A549 (cell line): ENCODE results near the gene GPD1L. TPM values are rescaled to one million over a fixed set of nuclear protein-coding genes. Genes with fewer than 3 reads are reported as not detected.

ENCODE experiments used
- ATAC-seq, 2 experiments: fragments of 200-7000 bp in 1 of 2; fragments of >200 bp in 1 of 2; cut with Nextera tagmentation in 1 of 2; cut with Tn5 transposase in 1 of 2; 3 replicates each; pipeline versions ENCODE4 v1.8.0 to v1.9.1; 2018 to 2020; ENCODE audit warnings: mild to moderate bottlenecking in 1 of 2, moderate library complexity in 1 of 2
- CTCF ChIA-PET: fragments of 300-600 bp; sonication (Branson Sonifier 250); formaldehyde crosslinking; extraction: SDS; loops from one replicate; lab custom pipeline; 2021; ENCODE audit warnings: antibody characterized with exemption, inconsistent platforms; lab: Yijun Ruan, JAX
- POLR2A ChIA-PET: fragments of 350-600 bp; formaldehyde crosslinking; extraction: SDS; loops from one replicate; lab custom pipeline; 2021; ENCODE audit warnings: antibody characterized with exemption, inconsistent platforms; lab: Yijun Ruan, JAX
- DNase-seq, 2 experiments: peaks; one replicate each; pipeline versions ENCODE4 v3.0.0 to v3.0.0-alpha.2; 2011 to 2016; ENCODE audit warnings: low read depth in 1 of 2, low spot score in 1 of 2
- FAIRE-seq: peaks from 2 replicates; lab custom pipeline; 2011; peaks lifted over from hg19 to GRCh38; lab: Jason Lieb, UNC
- H3K27ac ChIP-seq, 2 experiments: fragments of >200 bp; sonication (Bioruptor Twin); formaldehyde crosslinking; 3 replicates each; pipeline ENCODE4 v1.5.1; 2016 to 2017
- H3K4me1 ChIP-seq: fragments of >200 bp; sonication (Bioruptor Twin); formaldehyde crosslinking; 3 replicates; pipeline ENCODE4 v1.6.1; 2016
- H3K4me2 ChIP-seq: fragments of >200 bp; sonication (Bioruptor Twin); formaldehyde crosslinking; 3 replicates; pipeline ENCODE4 v1.6.1; 2016
- H3K4me3 ChIP-seq: fragments of >200 bp; sonication (Bioruptor Twin); formaldehyde crosslinking; 3 replicates; pipeline ENCODE4 v1.5.1; 2016
- H3K9me3 ChIP-seq: fragments of >200 bp; sonication (Bioruptor Twin); formaldehyde crosslinking; 3 replicates; pipeline ENCODE4 v1.6.1; 2016
- CBX8 ChIP-seq: fragments of 200-600 bp; sonication (generic); IDR thresholded peaks from 2 replicates; pipeline ENCODE4 v1.6.1; 2016
- CHD2 ChIP-seq: fragments of 150-350 bp; IDR thresholded peaks from 2 replicates; pipeline ENCODE4 v1.6.1; 2014; ENCODE audit warnings: low read length; ENCODE audit not compliant: partially characterized antibody
- EHMT2 ChIP-seq: fragments of 200-600 bp; sonication (generic); IDR thresholded peaks from 2 replicates; pipeline ENCODE4 v1.6.1; 2016; ENCODE audit warnings: antibody characterized with exemption, low read depth, mild to moderate bottlenecking, moderate library complexity
- HEYL ChIP-seq: fragments of 250-450 bp; sonication (Bioruptor Pico); IDR thresholded peaks from 2 replicates; pipeline ENCODE4 v1.8.0; 2021; ENCODE audit warnings: mild to moderate bottlenecking, moderate library complexity
- HOXA7 ChIP-seq: fragments of 250-450 bp; sonication (Bioruptor Pico); IDR thresholded peaks from 2 replicates; pipeline ENCODE4 v1.5.0; 2020; ENCODE audit warnings: mild to moderate bottlenecking, moderate library complexity
- HOXB13 ChIP-seq: fragments of 250-450 bp; sonication (Bioruptor Pico); IDR thresholded peaks from 2 replicates; pipeline ENCODE4 v1.5.0; 2020; ENCODE audit warnings: low read depth, mild to moderate bottlenecking, moderate library complexity
- KDM1A ChIP-seq: fragments of 200-600 bp; sonication (generic); IDR thresholded peaks from 2 replicates; pipeline ENCODE4 v1.6.1; 2016; ENCODE audit warnings: low read depth, mild to moderate bottlenecking
- NFE2L2 ChIP-seq: fragments of 150-350 bp; conservative IDR thresholded peaks from 2 replicates; pipeline ENCODE4 v1.6.1; 2014; ENCODE audit warnings: low read length
- POLR2AphosphoS2 ChIP-seq: conservative IDR thresholded peaks from 2 replicates; pipeline ENCODE4 v1.6.1; 2012; ENCODE audit warnings: low read length, improper control_type of control experiment, inconsistent platforms
- RNF2 ChIP-seq: fragments of 200-600 bp; sonication (generic); IDR thresholded peaks from 2 replicates; pipeline ENCODE4 v1.6.1; 2016; ENCODE audit warnings: low read depth, mild to moderate bottlenecking, antibody characterized with exemption, moderate library complexity, borderline replicate concordance
- SREBF2 ChIP-seq: fragments of 450-650 bp; IDR thresholded peaks from 2 replicates; pipeline ENCODE4 v1.6.1; 2014; ENCODE audit warnings: mild to moderate bottlenecking, moderate library complexity
- ZC3H11A ChIP-seq: fragments of 450-650 bp; IDR thresholded peaks from 2 replicates; pipeline ENCODE4 v1.6.1; 2014; ENCODE audit warnings: antibody characterized with exemption, mild to moderate bottlenecking
- ZFP36 ChIP-seq: fragments of 450-650 bp; IDR thresholded peaks from 2 replicates; pipeline ENCODE4 v1.6.1; 2014; ENCODE audit warnings: borderline replicate concordance; ENCODE audit not compliant: partially characterized antibody
- ZNF302 ChIP-seq: fragments of 250-450 bp; sonication (Bioruptor Pico); IDR thresholded peaks from 2 replicates; pipeline ENCODE4 v1.9.0; 2021; ENCODE audit warnings: inconsistent platforms, mild to moderate bottlenecking, moderate library complexity
- WGBS: methylation state at CpG from one replicate; pipeline ENCODE4 v1.1.6; 2017; ENCODE audit errors: missing lambda C conversion rate; 5-methylcytosine and 5-hydroxymethylcytosine counted together
- polyA plus RNA-seq, 4 experiments: library from polyadenylated mRNA; depleted of rRNA in 3 of 4; stranded (reverse); fragments of >200 nt; fragmentation: RNase III in 1 of 4; extraction: RNeasy Plus Mini Kit Qiagen cat#74134 plus additional on column Dnase treatment in 1 of 4; gene quantifications; 2 replicates in 3 of 4; 3 replicates in 1 of 4; pipeline ENCODE4 v1.2.3, GENCODE V29; 2011 to 2017
- TF ChIP-seq, protein P1 (sequence below): IDR thresholded peaks from 2 replicates; pipeline ENCODE4 v1.6.1; 2012
- TF ChIP-seq, protein P2 (sequence below): fragments of 250-450 bp; sonication (Bioruptor Pico); IDR thresholded peaks from 2 replicates; pipeline ENCODE4 v1.5.0; 2021; ENCODE audit warnings: mild to moderate bottlenecking, moderate library complexity, borderline replicate concordance
- TF ChIP-seq, protein P3 (sequence below): IDR thresholded peaks from 2 replicates; pipeline ENCODE4 v1.6.1; 2012

Gene GPD1L
- polyA plus RNA-seq, 2 of the 4 experiments (the other 2 are of a cell fraction) = 13.6 to 31.0 TPM

DNA sequence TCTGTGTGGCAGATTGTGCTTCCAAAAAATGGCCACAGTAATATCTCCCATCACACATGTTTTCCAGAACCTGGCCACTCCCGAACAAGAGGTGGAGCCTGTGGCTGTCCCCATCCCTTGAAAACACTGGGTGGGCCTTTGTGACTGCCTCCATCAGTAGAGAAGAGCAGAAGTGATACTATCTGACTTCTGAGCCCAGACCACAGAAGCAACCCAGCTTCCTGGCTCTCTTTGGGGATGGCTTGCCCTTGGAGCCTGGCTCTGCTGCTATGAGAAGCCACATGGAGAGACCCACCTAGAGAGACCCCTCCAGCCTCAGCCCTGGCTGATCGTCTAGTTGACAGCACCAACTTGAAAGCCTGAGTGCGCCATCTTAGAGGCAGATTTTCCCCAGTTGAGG, 92.3 kb downstream of the GPD1L start:
- ChIA-PET CTCF (interaction anchor here (1.5 to 2.7 kb wide), 3 partner anchors 9 to 23 kb away, joined by 3 to 12 read pairs (median 6); no protein-coding TSS in a partner anchor), POLR2A (no interaction called here)
- 69% methylated on average over 3 of the region's 3 CpGs for WGBS
- ATAC-seq (no peak), DNase-seq (no peak), FAIRE-seq (no peak)
- TF ChIP-seq, protein P1, sequence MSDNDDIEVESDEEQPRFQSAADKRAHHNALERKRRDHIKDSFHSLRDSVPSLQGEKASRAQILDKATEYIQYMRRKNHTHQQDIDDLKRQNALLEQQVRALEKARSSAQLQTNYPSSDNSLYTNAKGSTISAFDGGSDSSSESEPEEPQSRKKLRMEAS = no peak
- TF ChIP-seq ZNF302 (CRISPR knock-in tag) (no peak), RNF2 (no peak), POLR2AphosphoS2 (no peak), ZFP36 (no peak)
- Histone ChIP-seq H3K27ac (no peak overlapping the region), H3K4me2 (no peak overlapping the region), H3K4me1 (peaks cover 3% of the 10 kb centered on the region; the same call in 1 of the 3 replicates), H3K4me3 (no peak overlapping the region), H3K9me3 (no peaks in the 10 kb centered on the region)

DNA sequence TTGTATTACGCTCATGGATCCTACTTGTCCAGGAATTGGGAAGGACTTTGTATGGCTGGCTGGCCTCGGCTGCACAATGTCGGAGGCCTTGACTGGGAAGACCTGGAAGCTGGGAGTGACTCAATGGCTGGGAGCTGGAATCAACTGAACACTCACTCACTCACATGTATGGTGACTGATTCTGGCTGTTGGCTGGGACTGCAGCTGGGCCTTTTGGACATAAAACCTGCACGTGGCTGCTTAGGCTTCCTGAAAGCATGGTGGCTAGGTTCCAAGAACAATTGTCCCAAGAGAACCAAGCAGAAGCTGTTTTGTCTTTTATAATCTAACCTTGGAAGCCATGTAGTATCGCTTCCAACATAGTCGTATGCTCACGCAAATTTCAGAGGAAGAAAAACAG, 94.1 kb downstream of the GPD1L start:
- POLR2A ChIA-PET = no interaction called here
- no peak; a peak in 1 of 6 replicates for ATAC-seq
- H3K4me2 ChIP-seq = no peak overlapping the region
- no peak overlapping the region for H3K27ac ChIP-seq
- 67% methylated on average over 7 of the region's 7 CpGs for WGBS
- H3K4me1 ChIP-seq = peaks cover 3% of the 10 kb centered on the region; the same call in 1 of the 3 replicates
- DNase-seq = no peak
- no peak overlapping the region for H3K4me3 ChIP-seq
- CTCF ChIA-PET = interaction anchor here (0.5 to 2.7 kb wide), 3 partner anchors 22 to 267 kb away, joined by 3 to 12 read pairs (median 5); no protein-coding TSS in a partner anchor
- H3K9me3 ChIP-seq = no peaks in the 10 kb centered on the region
- FAIRE-seq = no peak
- TF ChIP-seq POLR2AphosphoS2 (no peak), HOXA7 (no peak), ZNF302 (CRISPR knock-in tag) (no peak), HOXB13 (CRISPR knock-in tag) (no peak), SREBF2 (no peak)
- TF ChIP-seq, protein P2, sequence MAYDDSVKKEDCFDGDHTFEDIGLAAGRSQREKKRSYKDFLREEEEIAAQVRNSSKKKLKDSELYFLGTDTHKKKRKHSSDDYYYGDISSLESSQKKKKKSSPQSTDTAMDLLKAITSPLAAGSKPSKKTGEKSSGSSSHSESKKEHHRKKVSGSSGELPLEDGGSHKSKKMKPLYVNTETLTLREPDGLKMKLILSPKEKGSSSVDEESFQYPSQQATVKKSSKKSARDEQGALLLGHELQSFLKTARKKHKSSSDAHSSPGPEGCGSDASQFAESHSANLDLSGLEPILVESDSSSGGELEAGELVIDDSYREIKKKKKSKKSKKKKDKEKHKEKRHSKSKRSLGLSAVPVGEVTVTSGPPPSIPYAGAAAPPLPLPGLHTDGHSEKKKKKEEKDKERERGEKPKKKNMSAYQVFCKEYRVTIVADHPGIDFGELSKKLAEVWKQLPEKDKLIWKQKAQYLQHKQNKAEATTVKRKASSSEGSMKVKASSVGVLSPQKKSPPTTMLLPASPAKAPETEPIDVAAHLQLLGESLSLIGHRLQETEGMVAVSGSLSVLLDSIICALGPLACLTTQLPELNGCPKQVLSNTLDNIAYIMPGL (CRISPR knock-in tag) = no peak
- TF ChIP-seq, protein P1 = no peak

DNA sequence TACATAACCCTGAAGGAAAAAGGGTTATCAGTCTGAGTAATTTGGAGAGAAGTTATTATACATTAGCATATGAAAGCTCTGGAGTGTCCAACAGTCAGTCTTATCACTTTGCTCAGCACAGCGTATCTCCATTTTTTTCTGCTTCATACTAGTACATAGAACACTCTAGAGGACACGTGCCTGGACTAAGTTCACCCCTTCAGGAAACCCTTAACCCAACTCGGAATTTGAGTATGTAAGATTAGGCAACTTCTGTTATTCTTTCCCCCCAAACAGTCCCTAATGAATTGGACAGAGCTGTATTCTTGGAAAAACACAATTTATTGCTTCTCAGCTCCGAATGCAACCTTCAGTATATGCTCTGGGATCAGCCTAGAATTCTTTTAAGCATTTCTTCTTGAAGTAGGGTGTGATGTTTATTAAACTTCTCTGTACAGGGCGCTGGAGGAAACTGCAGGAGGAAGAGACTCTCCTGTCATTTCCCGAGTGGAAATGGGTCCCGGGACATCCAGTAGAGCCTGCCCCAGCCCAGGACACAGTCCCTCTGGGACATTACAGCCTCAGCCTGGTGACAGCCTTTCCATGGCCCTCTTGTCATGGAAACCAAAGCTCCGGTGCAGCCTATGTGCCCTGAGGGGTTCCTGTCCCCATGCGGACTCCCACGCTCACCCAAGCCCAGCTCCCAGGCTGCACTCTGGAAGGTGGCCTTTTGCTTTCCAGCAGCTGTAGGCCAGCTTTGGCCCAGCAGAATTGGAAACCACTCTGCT, 94.8 kb downstream of the GPD1L start:
- H3K4me1 ChIP-seq = peaks cover 3% of the 10 kb centered on the region; the same call in 1 of the 3 replicates
- H3K4me2 ChIP-seq = no peak overlapping the region
- POLR2A ChIA-PET = no interaction called here
- ATAC-seq (no peak), DNase-seq (no peak), FAIRE-seq (no peak)
- CTCF ChIA-PET = interaction anchor here (1.1 to 2.7 kb wide), 2 partner anchors 23 to 267 kb away, joined by 3 to 12 read pairs; no protein-coding TSS in a partner anchor
- no peak for TF ChIP-seq HOXB13 (CRISPR knock-in tag)
- TF ChIP-seq CHD2 = no peak
- no peak for TF ChIP-seq NFE2L2
- TF ChIP-seq CBX8 = no peak
- no peak for TF ChIP-seq HEYL
- no peak for TF ChIP-seq EHMT2
- TF ChIP-seq ZC3H11A = no peak
- TF ChIP-seq KDM1A = no peak
- TF ChIP-seq ZFP36 = no peak
- TF ChIP-seq, protein P3, sequence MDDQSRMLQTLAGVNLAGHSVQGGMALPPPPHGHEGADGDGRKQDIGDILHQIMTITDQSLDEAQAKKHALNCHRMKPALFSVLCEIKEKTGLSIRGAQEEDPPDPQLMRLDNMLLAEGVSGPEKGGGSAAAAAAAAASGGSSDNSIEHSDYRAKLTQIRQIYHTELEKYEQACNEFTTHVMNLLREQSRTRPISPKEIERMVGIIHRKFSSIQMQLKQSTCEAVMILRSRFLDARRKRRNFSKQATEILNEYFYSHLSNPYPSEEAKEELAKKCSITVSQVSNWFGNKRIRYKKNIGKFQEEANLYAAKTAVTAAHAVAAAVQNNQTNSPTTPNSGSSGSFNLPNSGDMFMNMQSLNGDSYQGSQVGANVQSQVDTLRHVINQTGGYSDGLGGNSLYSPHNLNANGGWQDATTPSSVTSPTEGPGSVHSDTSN = no peak
- TF ChIP-seq, protein P2 (CRISPR knock-in tag) = no peak
- 58% methylated on average over 9 of the region's 10 CpGs for WGBS
- no peaks in the 10 kb centered on the region for H3K9me3 ChIP-seq
- H3K4me3 ChIP-seq = no peak overlapping the region
- H3K27ac ChIP-seq = no peak overlapping the region
